PFSK-1 (cell line): ENCODE data around the gene WDR17.

Source experiments
- FOXP2 ChIP-seq: optimal IDR thresholded peaks from 2 replicates; pipeline ENCODE3; 2011; ENCODE audit warnings: borderline replicate concordance, control low read depth, inconsistent platforms; ENCODE audit not compliant: insufficient read depth; ENCODE audit errors: extremely low read length, extremely low read depth
- POLR2AphosphoS5 ChIP-seq: IDR thresholded peaks from 2 replicates; pipeline ENCODE4 v1.6.1; 2012; ENCODE audit warnings: low read depth, mild to moderate bottlenecking, control low read depth, low read length, moderate library complexity
- SIN3A ChIP-seq: IDR thresholded peaks from 2 replicates; pipeline ENCODE4 v1.6.1; 2012; ENCODE audit warnings: mild to moderate bottlenecking, low read length, moderate library complexity, borderline replicate concordance; ENCODE audit not compliant: insufficient read depth

- TF ChIP-seq SIN3A: no peak
- TF ChIP-seq FOXP2: no peak
- TF ChIP-seq POLR2AphosphoS5: no peak
Observed at GRCh38 chr4:176063718-176064117, 1.9 kb upstream of the WDR17 start.
